HG03354 (cell line): Measurements from ENCODE around the gene KLHL10.

Experiments
- ATAC-seq: cut with Tn5 transposase; IDR thresholded peaks from one replicate; pipeline ENCODE4 v1.9.1; 2021; ENCODE audit warnings: mild to moderate bottlenecking; ENCODE audit not compliant: unreplicated experiment, poor library complexity, severe bottlenecking

KLHL10 gene

GRCh38 chr17:41888332-41888965 is 50.8 kb downstream of the KLHL10 start:
- ATAC-seq: no peak

- no peak for ATAC-seq
Measured at GRCh38 chr17:41891135-41892020, 53.8 kb downstream of the KLHL10 start.

- ATAC-seq: no peak
Measured at GRCh38 chr17:41892021-41892376, 54.4 kb downstream of the KLHL10 start.

DNA sequence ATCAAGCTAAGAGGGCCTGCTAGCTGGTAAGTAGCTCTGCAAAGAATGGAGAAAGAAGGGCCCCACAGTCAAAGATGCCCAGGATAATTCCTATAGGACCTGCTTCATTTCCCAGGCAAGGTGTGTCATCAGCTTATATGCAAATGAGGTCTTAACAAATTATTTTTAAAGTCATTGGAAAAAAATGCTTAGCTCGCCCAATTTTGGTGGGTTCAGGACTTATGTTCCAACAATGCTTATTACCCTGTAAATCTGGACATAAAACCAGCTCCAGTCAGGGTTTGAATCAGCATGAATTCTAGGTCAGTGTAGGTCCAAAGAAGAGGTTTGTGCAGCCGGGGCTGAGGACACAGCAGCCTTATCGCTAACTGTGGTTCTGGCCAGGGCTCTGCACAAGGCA is 55.8 kb downstream of the KLHL10 start:
- ATAC-seq: no peak

- ATAC-seq: no peak
Measured at GRCh38 chr17:41894791-41895331, 57.2 kb downstream of the KLHL10 start.

DNA sequence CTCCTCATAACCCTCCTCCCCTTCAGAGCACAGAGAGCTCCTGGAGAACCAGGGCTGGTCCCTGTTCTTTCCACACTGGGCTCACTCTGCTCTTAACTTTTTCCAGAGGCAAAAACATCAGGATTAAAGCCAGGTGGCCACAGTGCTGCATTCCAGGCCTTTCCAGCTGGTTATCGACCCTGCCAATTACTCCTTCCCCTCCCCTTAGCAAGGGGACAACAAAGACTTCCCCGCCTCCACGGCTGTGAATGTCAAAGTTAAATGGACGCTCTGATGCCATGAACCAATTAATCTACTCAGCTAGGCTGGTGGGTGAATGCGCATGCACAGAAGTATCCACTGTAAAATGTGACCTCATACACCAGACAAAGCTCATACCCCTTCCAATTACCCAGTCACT is 58.0 kb downstream of the KLHL10 start:
- ATAC-seq: no peak

DNA sequence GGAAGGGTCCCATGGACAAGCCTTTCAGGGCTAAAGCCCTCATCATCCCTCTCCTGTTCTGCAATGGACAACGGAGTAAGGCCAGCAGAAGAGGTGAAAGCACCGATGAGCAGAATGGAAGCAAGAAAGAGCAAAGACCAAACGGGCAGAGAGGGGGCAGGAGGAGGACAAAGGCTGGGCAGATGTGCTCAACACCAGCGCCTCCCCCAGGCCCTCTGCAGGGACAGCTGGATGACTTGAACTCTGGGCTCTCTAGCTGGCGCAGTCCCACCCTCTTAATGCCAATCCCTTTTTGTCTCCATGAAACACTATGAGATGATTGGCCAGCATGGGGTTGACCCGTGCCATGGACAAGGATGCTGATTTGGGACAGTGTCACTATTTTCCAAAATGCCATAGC is 59.1 kb downstream of the KLHL10 start:
- ATAC-seq: no peak
